ENCODE results near the gene ARID4B. TPM values are rescaled to one million over a fixed set of nuclear protein-coding genes. Genes with fewer than 3 reads are reported as not detected.

ARID4B gene
- total RNA-seq, 1 experiment from 2014 or later = 34.2 TPM

DNA sequence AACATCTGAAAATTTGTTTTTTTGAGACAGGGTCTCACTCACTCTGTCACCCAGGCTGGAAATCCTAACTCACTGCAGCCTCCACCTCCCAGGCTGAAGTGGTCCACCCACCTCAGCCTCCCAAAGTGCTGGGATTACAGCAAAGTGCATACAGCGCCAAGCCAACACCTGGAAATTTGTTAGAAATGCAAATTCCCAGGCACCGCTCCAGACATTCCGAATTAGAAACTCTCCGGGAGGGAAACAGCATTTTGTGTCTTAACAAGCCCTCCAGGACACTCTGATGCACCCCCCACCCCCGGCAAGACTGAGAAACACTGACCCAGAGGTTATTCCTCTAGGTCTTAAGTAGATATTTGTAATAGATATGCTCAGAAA, 49.1 kb downstream of the ARID4B start:
- no peaks in the 10 kb centered on the region for H3K27me3 ChIP-seq (replicated peaks; ENCODE audit: control insufficient read depth, insufficient read depth, low read length)
- DNase-seq = no peak
- H3K27me3 Mint-ChIP-seq (ENCODE audit: insufficient read depth, unreplicated experiment) = no peaks in the 10 kb centered on the region
- H3K4me1 ChIP-seq = peaks cover 9% of the 10 kb centered on the region
- no peak overlapping the region for H3K27ac Mint-ChIP-seq (ENCODE audit: unreplicated experiment)
- ChIA-PET CTCF (no interaction called here), POLR2A (no interaction called here)
- intact Hi-C loops (cut with micrococcal nuclease; ENCODE audit: unreplicated experiment) = no loop called here
- H3K9me3 ChIP-seq = no peaks in the 10 kb centered on the region
- H3K4me3 Mint-ChIP-seq (ENCODE audit: unreplicated experiment) = no peak overlapping the region
- H3K4me3 ChIP-seq (ENCODE audit: low read depth, low read length) = no peak overlapping the region
- H3K36me3 Mint-ChIP-seq (ENCODE audit: insufficient read depth, unreplicated experiment) = no peaks in the 10 kb centered on the region
- H3K36me3 ChIP-seq (ENCODE audit: control insufficient read depth, insufficient read depth, low read length) = no peaks in the 10 kb centered on the region
- peaks cover 20% of the 10 kb centered on the region for H3K4me1 Mint-ChIP-seq (ENCODE audit: low read depth, unreplicated experiment)
- no peaks in the 10 kb centered on the region for H3K9me3 Mint-ChIP-seq (ENCODE audit: unreplicated experiment)
- BruUV-seq (replicated peaks) = no TSS peak
- TF ChIP-seq, protein P1, sequence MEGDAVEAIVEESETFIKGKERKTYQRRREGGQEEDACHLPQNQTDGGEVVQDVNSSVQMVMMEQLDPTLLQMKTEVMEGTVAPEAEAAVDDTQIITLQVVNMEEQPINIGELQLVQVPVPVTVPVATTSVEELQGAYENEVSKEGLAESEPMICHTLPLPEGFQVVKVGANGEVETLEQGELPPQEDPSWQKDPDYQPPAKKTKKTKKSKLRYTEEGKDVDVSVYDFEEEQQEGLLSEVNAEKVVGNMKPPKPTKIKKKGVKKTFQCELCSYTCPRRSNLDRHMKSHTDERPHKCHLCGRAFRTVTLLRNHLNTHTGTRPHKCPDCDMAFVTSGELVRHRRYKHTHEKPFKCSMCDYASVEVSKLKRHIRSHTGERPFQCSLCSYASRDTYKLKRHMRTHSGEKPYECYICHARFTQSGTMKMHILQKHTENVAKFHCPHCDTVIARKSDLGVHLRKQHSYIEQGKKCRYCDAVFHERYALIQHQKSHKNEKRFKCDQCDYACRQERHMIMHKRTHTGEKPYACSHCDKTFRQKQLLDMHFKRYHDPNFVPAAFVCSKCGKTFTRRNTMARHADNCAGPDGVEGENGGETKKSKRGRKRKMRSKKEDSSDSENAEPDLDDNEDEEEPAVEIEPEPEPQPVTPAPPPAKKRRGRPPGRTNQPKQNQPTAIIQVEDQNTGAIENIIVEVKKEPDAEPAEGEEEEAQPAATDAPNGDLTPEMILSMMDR (IDR thresholded peaks at IDR 0.05; ENCODE audit: insufficient read depth in 1 of 2, low read depth in 1 of 2, low read length in 1 of 2, severe bottlenecking in 1 of 2, unreplicated experiment in 1 of 2) = no peak

DNA sequence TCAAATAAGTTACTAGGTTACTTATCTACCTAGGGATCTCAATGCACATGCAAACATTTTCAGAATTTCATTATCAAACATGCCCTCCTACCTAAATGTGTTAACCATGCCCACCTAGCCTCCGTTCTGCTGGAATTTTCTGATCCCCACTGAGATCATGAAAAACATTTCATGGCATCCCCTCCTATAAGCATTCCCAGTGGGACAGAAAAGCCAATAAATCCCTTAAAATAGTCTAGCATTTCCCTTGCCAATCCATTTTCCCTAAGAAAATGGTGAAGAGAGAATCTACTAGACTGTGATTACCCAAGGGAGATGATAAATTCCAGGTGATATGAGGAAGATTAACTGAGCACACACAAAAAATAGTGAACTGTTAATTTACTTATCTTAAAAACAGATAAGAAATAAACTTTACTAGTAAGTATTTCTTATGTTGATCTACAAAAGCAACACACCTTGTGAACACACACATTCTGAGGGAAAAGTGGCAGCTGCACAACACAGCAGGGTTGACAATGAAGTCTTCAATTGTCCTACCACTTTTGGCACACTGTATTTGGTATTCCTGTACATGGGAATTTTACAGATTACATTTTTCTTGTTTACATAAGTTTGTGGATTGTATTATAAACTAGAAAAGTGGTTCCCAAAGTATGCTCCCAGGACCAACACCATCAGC, 49.6 kb downstream of the ARID4B start:
- peaks cover 20% of the 10 kb centered on the region for H3K4me1 Mint-ChIP-seq (ENCODE audit: low read depth, unreplicated experiment)
- no peak overlapping the region for H3K27ac Mint-ChIP-seq (ENCODE audit: unreplicated experiment)
- peaks cover 9% of the 10 kb centered on the region for H3K4me1 ChIP-seq
- BruUV-seq (replicated peaks) = no TSS peak
- intact Hi-C loops (cut with micrococcal nuclease; ENCODE audit: unreplicated experiment) = no loop called here
- TF ChIP-seq, protein P1 (IDR thresholded peaks at IDR 0.05; ENCODE audit: insufficient read depth in 1 of 2, low read depth in 1 of 2, low read length in 1 of 2, severe bottlenecking in 1 of 2, unreplicated experiment in 1 of 2) = no peak
- no peaks in the 10 kb centered on the region for H3K9me3 ChIP-seq
- H3K27me3 Mint-ChIP-seq (ENCODE audit: insufficient read depth, unreplicated experiment) = no peaks in the 10 kb centered on the region
- POLR2A ChIA-PET = no interaction called here
- no peak for DNase-seq
- no peak overlapping the region for H3K4me3 Mint-ChIP-seq (ENCODE audit: unreplicated experiment)
- no peaks in the 10 kb centered on the region for H3K27me3 ChIP-seq (replicated peaks; ENCODE audit: control insufficient read depth, insufficient read depth, low read length)
- H3K36me3 Mint-ChIP-seq (ENCODE audit: insufficient read depth, unreplicated experiment) = no peaks in the 10 kb centered on the region
- H3K9me3 Mint-ChIP-seq (ENCODE audit: unreplicated experiment) = no peaks in the 10 kb centered on the region
- H3K4me3 ChIP-seq (ENCODE audit: low read depth, low read length) = no peak overlapping the region
- no peaks in the 10 kb centered on the region for H3K36me3 ChIP-seq (ENCODE audit: control insufficient read depth, insufficient read depth, low read length)
- CTCF ChIA-PET = no interaction called here

DNA sequence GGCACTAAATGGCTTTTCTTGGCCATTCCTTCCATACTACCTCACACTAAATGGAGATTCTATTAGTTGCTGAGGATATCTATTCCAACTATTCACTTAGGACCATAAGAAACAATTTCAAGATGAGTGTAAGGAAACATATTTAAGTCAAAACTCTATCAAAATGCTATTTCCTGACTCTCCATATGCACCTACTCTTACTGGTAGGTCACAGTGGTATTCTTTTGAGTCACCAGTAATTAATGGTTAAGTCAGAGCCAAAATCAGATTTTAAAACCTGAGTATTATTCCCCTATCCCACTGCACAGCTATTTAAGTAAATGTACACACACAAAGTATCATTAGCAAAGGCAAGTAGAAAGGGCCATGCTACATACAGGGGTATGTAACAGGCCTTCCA, 50.3 kb downstream of the ARID4B start:
- Mint-ChIP-seq H3K27ac (ENCODE audit: unreplicated experiment) (no peak overlapping the region), H3K9me3 (ENCODE audit: unreplicated experiment) (no peaks in the 10 kb centered on the region), H3K4me1 (ENCODE audit: low read depth, unreplicated experiment) (peaks cover 20% of the 10 kb centered on the region), H3K4me3 (ENCODE audit: unreplicated experiment) (no peak overlapping the region), H3K27me3 (ENCODE audit: insufficient read depth, unreplicated experiment) (no peaks in the 10 kb centered on the region), H3K36me3 (ENCODE audit: insufficient read depth, unreplicated experiment) (no peaks in the 10 kb centered on the region)
- POLR2A ChIA-PET = no interaction called here
- CTCF ChIA-PET = no interaction called here
- no peaks in the 10 kb centered on the region for H3K27me3 ChIP-seq (replicated peaks; ENCODE audit: control insufficient read depth, insufficient read depth, low read length)
- H3K4me1 ChIP-seq = peaks cover 9% of the 10 kb centered on the region
- no peaks in the 10 kb centered on the region for H3K9me3 ChIP-seq
- intact Hi-C loops (cut with micrococcal nuclease; ENCODE audit: unreplicated experiment) = no loop called here
- TF ChIP-seq, protein P1 (IDR thresholded peaks at IDR 0.05; ENCODE audit: insufficient read depth in 1 of 2, low read depth in 1 of 2, low read length in 1 of 2, severe bottlenecking in 1 of 2, unreplicated experiment in 1 of 2) = no peak
- H3K36me3 ChIP-seq (ENCODE audit: control insufficient read depth, insufficient read depth, low read length) = no peaks in the 10 kb centered on the region
- H3K4me3 ChIP-seq (ENCODE audit: low read depth, low read length) = no peak overlapping the region
- BruUV-seq (replicated peaks) = no TSS peak
- no peak for DNase-seq
